Mononuclear cell (primary cell): ENCODE measurements around the gene MSRB3. TPM values are rescaled to one million over a fixed set of nuclear protein-coding genes. Genes with fewer than 3 reads are reported as not detected.

ENCODE experiments used
- H3K27me3 ChIP-seq: 2 replicates; pipeline ENCODE4 v1.6.0; 2011; ENCODE audit warnings: low read length, control low read depth; ENCODE audit not compliant: insufficient read depth
- H3K4me1 ChIP-seq: 2 replicates; pipeline ENCODE4 v1.5.1; 2011; ENCODE audit warnings: mild to moderate bottlenecking, low read length, control low read depth; ENCODE audit not compliant: insufficient read depth
- H3K4me3 ChIP-seq: 2 replicates; pipeline ENCODE4 v1.5.1; 2011; ENCODE audit warnings: mild to moderate bottlenecking, low read length, moderate library complexity
- H3K9me3 ChIP-seq: 2 replicates; pipeline ENCODE4 v1.5.1; 2011; ENCODE audit warnings: low read depth, mild to moderate bottlenecking, control low read depth, low read length
- total RNA-seq: library from RNA; depleted of rRNA; stranded (reverse); fragments of >200 nt; gene quantifications from one replicate; pipeline ENCODE4 v1.2.3, GENCODE V29; 2012

MSRB3 gene
- total RNA-seq, 1 donor: 1.4 TPM

GRCh38 chr12:65327207-65328076, 49.0 kb downstream of the MSRB3 start:
- Histone ChIP-seq H3K4me1 (no peaks in the 10 kb centered on the region), H3K9me3 (no peaks in the 10 kb centered on the region), H3K4me3 (no peak overlapping the region), H3K27me3 (no peaks in the 10 kb centered on the region)

GRCh38 chr12:65329721-65330120, 51.2 kb downstream of the MSRB3 start:
- H3K27me3 ChIP-seq: no peaks in the 10 kb centered on the region
- no peaks in the 10 kb centered on the region for H3K4me1 ChIP-seq
- no peak overlapping the region for H3K4me3 ChIP-seq
- no peaks in the 10 kb centered on the region for H3K9me3 ChIP-seq

- Histone ChIP-seq H3K9me3 (no peaks in the 10 kb centered on the region), H3K4me3 (no peak overlapping the region), H3K4me1 (no peaks in the 10 kb centered on the region), H3K27me3 (no peaks in the 10 kb centered on the region)
These were observed 51.8 kb downstream of the MSRB3 start for GRCh38 chr12:65330331-65330730.

- Histone ChIP-seq H3K9me3 (no peaks in the 10 kb centered on the region), H3K4me1 (no peaks in the 10 kb centered on the region), H3K4me3 (no peak overlapping the region), H3K27me3 (no peaks in the 10 kb centered on the region)
These were observed 53.0 kb downstream of the MSRB3 start for GRCh38 chr12:65331456-65331855.

- no peaks in the 10 kb centered on the region for H3K9me3 ChIP-seq
- H3K4me3 ChIP-seq: no peak overlapping the region
- no peaks in the 10 kb centered on the region for H3K27me3 ChIP-seq
- H3K4me1 ChIP-seq: no peaks in the 10 kb centered on the region
These were observed 55.2 kb downstream of the MSRB3 start for GRCh38 chr12:65333649-65334048.

- Histone ChIP-seq H3K4me3 (no peak overlapping the region), H3K4me1 (no peaks in the 10 kb centered on the region), H3K27me3 (no peaks in the 10 kb centered on the region), H3K9me3 (no peaks in the 10 kb centered on the region)
These were observed 56.0 kb downstream of the MSRB3 start for GRCh38 chr12:65334521-65334920.

GRCh38 chr12:65335021-65335714, 56.7 kb downstream of the MSRB3 start:
- H3K4me1 ChIP-seq: no peaks in the 10 kb centered on the region
- H3K4me3 ChIP-seq: no peak overlapping the region
- no peaks in the 10 kb centered on the region for H3K9me3 ChIP-seq
- H3K27me3 ChIP-seq: no peaks in the 10 kb centered on the region

- Histone ChIP-seq H3K9me3 (no peaks in the 10 kb centered on the region), H3K27me3 (no peaks in the 10 kb centered on the region), H3K4me1 (no peaks in the 10 kb centered on the region), H3K4me3 (no peak overlapping the region)
These were observed 57.5 kb downstream of the MSRB3 start for GRCh38 chr12:65335981-65336380.

- no peak overlapping the region for H3K4me3 ChIP-seq
- H3K4me1 ChIP-seq: no peaks in the 10 kb centered on the region
- no peaks in the 10 kb centered on the region for H3K9me3 ChIP-seq
- H3K27me3 ChIP-seq: no peaks in the 10 kb centered on the region
These were observed 60.7 kb downstream of the MSRB3 start for GRCh38 chr12:65339161-65339560.

GRCh38 chr12:65343230-65343629, 64.7 kb downstream of the MSRB3 start:
- Histone ChIP-seq H3K4me3 (no peak overlapping the region), H3K27me3 (no peaks in the 10 kb centered on the region), H3K9me3 (no peaks in the 10 kb centered on the region), H3K4me1 (no peaks in the 10 kb centered on the region)

- no peaks in the 10 kb centered on the region for H3K4me1 ChIP-seq
- H3K27me3 ChIP-seq: no peaks in the 10 kb centered on the region
- no peak overlapping the region for H3K4me3 ChIP-seq
- no peaks in the 10 kb centered on the region for H3K9me3 ChIP-seq
These were observed 65.3 kb downstream of the MSRB3 start for GRCh38 chr12:65343801-65344200.

GRCh38 chr12:65355461-65355860, 77.0 kb downstream of the MSRB3 start:
- H3K4me1 ChIP-seq: no peaks in the 10 kb centered on the region
- no peaks in the 10 kb centered on the region for H3K27me3 ChIP-seq
- no peaks in the 10 kb centered on the region for H3K9me3 ChIP-seq
- no peak overlapping the region for H3K4me3 ChIP-seq

- no peaks in the 10 kb centered on the region for H3K9me3 ChIP-seq
- H3K27me3 ChIP-seq: no peaks in the 10 kb centered on the region
- no peaks in the 10 kb centered on the region for H3K4me1 ChIP-seq
- H3K4me3 ChIP-seq: no peak overlapping the region
These were observed 84.0 kb downstream of the MSRB3 start for GRCh38 chr12:65362234-65363031.

GRCh38 chr12:65364046-65364445, 85.6 kb downstream of the MSRB3 start:
- H3K9me3 ChIP-seq: no peaks in the 10 kb centered on the region
- no peaks in the 10 kb centered on the region for H3K4me1 ChIP-seq
- no peaks in the 10 kb centered on the region for H3K27me3 ChIP-seq
- no peak overlapping the region for H3K4me3 ChIP-seq

GRCh38 chr12:65367396-65367795, 88.9 kb downstream of the MSRB3 start:
- Histone ChIP-seq H3K9me3 (no peaks in the 10 kb centered on the region), H3K4me3 (no peak overlapping the region)

More at GRCh38 chr12:65367396-65367795, 88.9 kb downstream of the MSRB3 start:
- no peaks in the 10 kb centered on the region for H3K4me1 ChIP-seq
- no peaks in the 10 kb centered on the region for H3K27me3 ChIP-seq
